Activated CD4-positive, alpha-beta memory T cell treated with anti-CD3 and anti-CD28 coated beads for 36 hours (primary cell): ENCODE results near the gene ASB2. TPM values are rescaled to one million over a fixed set of nuclear protein-coding genes. Genes with fewer than 3 reads are reported as not detected.

ENCODE experiments used
- CTCF ChIA-PET: fragments of 350-600 bp; sonication (Branson Sonifier 250); formaldehyde crosslinking; loops from one replicate; lab custom pipeline; 2021; ENCODE audit warnings: antibody characterized with exemption, inconsistent platforms; lab: Charles Lee
- POLR2A ChIA-PET: fragments of 350-600 bp; sonication (Branson Sonifier 250); formaldehyde crosslinking; loops from one replicate; lab custom pipeline; 2021; ENCODE audit warnings: antibody characterized with exemption; lab: Charles Lee
- DNase-seq: peaks from one replicate; pipeline ENCODE4 v3.0.0-alpha.2; 2020
- H3K27ac Mint-ChIP-seq: one replicate; pipeline ENCODE4 v1.8.0; 2021; ENCODE audit warnings: mixed read lengths
- H3K27me3 Mint-ChIP-seq: one replicate; pipeline ENCODE4 v1.8.0; 2021; ENCODE audit warnings: mixed read lengths
- H3K36me3 Mint-ChIP-seq: one replicate; pipeline ENCODE4 v1.8.0; 2021; ENCODE audit warnings: mixed read lengths
- H3K4me1 Mint-ChIP-seq: one replicate; pipeline ENCODE4 v1.8.0; 2021; ENCODE audit warnings: low read depth, mixed read lengths
- H3K4me3 Mint-ChIP-seq: one replicate; pipeline ENCODE4 v1.8.0; 2021; ENCODE audit warnings: mild to moderate bottlenecking, mixed read lengths
- H3K9me3 Mint-ChIP-seq: one replicate; pipeline ENCODE4 v1.8.0; 2021; ENCODE audit warnings: mixed read lengths
- intact Hi-C: fragments of 100-400 bp; cut with micrococcal nuclease; formaldehyde crosslinking; loops from one replicate; pipeline ENCODE4 v1.15.1; 2023
- total RNA-seq, 2 experiments: library from RNA; stranded (reverse); gene quantifications; one replicate each; pipeline ENCODE4 v1.2.3, GENCODE V29; 2021

The ASB2 gene
- total RNA-seq, 2 experiments from 2014 or later: 40.6 to 44.6 TPM

GRCh38 chr14:94000267-94000666, 23.9 kb upstream of the ASB2 start:
- CTCF ChIA-PET: interaction anchor here (0.6 to 7.7 kb wide), 14 partner anchors 15 to 180 kb away, joined by 3 to 309 read pairs (median 8); partner anchors contain the start of genes ASB2, FAM181A and OTUB2

GRCh38 chr14:93999573-93999972, 23.2 kb upstream of the ASB2 start:
- H3K27me3 Mint-ChIP-seq: no peaks in the 10 kb centered on the region
- H3K4me1 Mint-ChIP-seq: peaks cover 41% of the 10 kb centered on the region
- ChIA-PET POLR2A (interaction anchor here (0.7 to 3.5 kb wide), 6 partner anchors 21 to 60 kb away, joined by 3 to 17 read pairs (median 6); partner anchors contain the start of gene ASB2), CTCF (interaction anchor here (1.3 to 7.7 kb wide), 9 partner anchors 15 to 137 kb away, joined by 5 to 309 read pairs (median 11); partner anchors contain the start of gene ASB2)
- no peaks in the 10 kb centered on the region for H3K9me3 Mint-ChIP-seq
- intact Hi-C loops: no loop called here
- peak overlapping the region; percentile 38 for H3K27ac Mint-ChIP-seq
- no peaks in the 10 kb centered on the region for H3K36me3 Mint-ChIP-seq
- no peak overlapping the region for H3K4me3 Mint-ChIP-seq
- DNase-seq: no peak

More at GRCh38 chr14:94000267-94000666, 23.9 kb upstream of the ASB2 start:
- H3K4me1 Mint-ChIP-seq: peaks cover 37% of the 10 kb centered on the region
- no peaks in the 10 kb centered on the region for H3K9me3 Mint-ChIP-seq
- no peak overlapping the region for H3K27ac Mint-ChIP-seq
- POLR2A ChIA-PET: interaction anchor here (1.0 to 2.6 kb wide), 6 partner anchors 22 to 61 kb away, joined by 3 to 17 read pairs (median 6); no protein-coding TSS in a partner anchor
- H3K27me3 Mint-ChIP-seq: no peaks in the 10 kb centered on the region
- no peak for DNase-seq
- no peaks in the 10 kb centered on the region for H3K36me3 Mint-ChIP-seq
- intact Hi-C loops: no loop called here
- H3K4me3 Mint-ChIP-seq: no peak overlapping the region

- peak overlapping the region; percentile 38 for H3K27ac Mint-ChIP-seq
- POLR2A ChIA-PET: interaction anchor here (0.7 to 3.5 kb wide), 5 partner anchors 23 to 59 kb away, joined by 3 to 12 read pairs (median 6); partner anchors contain the start of gene ASB2
- intact Hi-C loops: no loop called here
- DNase-seq: no peak
- H3K36me3 Mint-ChIP-seq: no peaks in the 10 kb centered on the region
- H3K4me1 Mint-ChIP-seq: peaks cover 43% of the 10 kb centered on the region
- CTCF ChIA-PET: interaction anchor here (2.0 to 7.7 kb wide), 6 partner anchors 16 to 60 kb away, joined by 6 to 309 read pairs (median 16); partner anchors contain the start of gene ASB2
- no peaks in the 10 kb centered on the region for H3K27me3 Mint-ChIP-seq
- no peaks in the 10 kb centered on the region for H3K9me3 Mint-ChIP-seq
- H3K4me3 Mint-ChIP-seq: no peak overlapping the region
Observed at GRCh38 chr14:93998871-93999403, 22.6 kb upstream of the ASB2 start.

- ChIA-PET CTCF (interaction anchor here (1.1 to 7.7 kb wide), 9 partner anchors 14 to 182 kb away, joined by 4 to 309 read pairs (median 5); partner anchors contain the start of gene ASB2), POLR2A (interaction anchor here (1.3 to 3.5 kb wide), 4 partner anchors 22 to 59 kb away, joined by 3 to 12 read pairs (median 7); partner anchors contain the start of gene ASB2)
- H3K9me3 Mint-ChIP-seq: no peaks in the 10 kb centered on the region
- H3K27ac Mint-ChIP-seq: no peak overlapping the region
- H3K4me1 Mint-ChIP-seq: peaks cover 43% of the 10 kb centered on the region
- DNase-seq: no peak
- intact Hi-C loops: no loop called here
- no peaks in the 10 kb centered on the region for H3K36me3 Mint-ChIP-seq
- H3K27me3 Mint-ChIP-seq: no peaks in the 10 kb centered on the region
- H3K4me3 Mint-ChIP-seq: no peak overlapping the region
Observed at GRCh38 chr14:93997916-93998870, 21.8 kb upstream of the ASB2 start.

- peak within 1 kb of the TSS; percentile 33 for H3K27ac Mint-ChIP-seq
- H3K36me3 Mint-ChIP-seq: no peaks in the 10 kb centered on the region
- ChIA-PET CTCF (interaction anchor here (1.1 to 7.7 kb wide), 8 partner anchors 12 to 184 kb away, joined by 3 to 309 read pairs (median 4); no protein-coding TSS in a partner anchor), POLR2A (interaction anchor here (1.2 to 3.5 kb wide), 5 partner anchors 19 to 58 kb away, joined by 3 to 12 read pairs (median 5); partner anchors contain the start of gene ASB2)
- intact Hi-C loops: no loop called here
- H3K4me1 Mint-ChIP-seq: peaks cover 43% of the 10 kb centered on the region
- no peaks in the 10 kb centered on the region for H3K27me3 Mint-ChIP-seq
- no peaks in the 10 kb centered on the region for H3K9me3 Mint-ChIP-seq
- peak; percentile 62 for DNase-seq
- H3K4me3 Mint-ChIP-seq: no peak within 1 kb of the TSS
Observed at GRCh38 chr14:93997082-93997481, 20.7 kb upstream of the ASB2 start, which contains the start of gene CCDC197. Gene CCDC197 (plus strand): TSS chr14:93997301. CDS start chr14:93998132, 831 bp downstream.

GRCh38 chr14:93996130-93996695, 19.8 kb upstream of the ASB2 start:
- intact Hi-C loops: no loop called here
- Mint-ChIP-seq H3K36me3 (no peaks in the 10 kb centered on the region), H3K27me3 (no peaks in the 10 kb centered on the region), H3K4me3 (no peak overlapping the region), H3K27ac (peak overlapping the region; percentile 47), H3K4me1 (peaks cover 38% of the 10 kb centered on the region), H3K9me3 (no peaks in the 10 kb centered on the region)
- CTCF ChIA-PET: interaction anchor here (0.9 to 7.7 kb wide), 5 partner anchors 11 to 134 kb away, joined by 3 to 309 read pairs (median 3); no protein-coding TSS in a partner anchor
- DNase-seq: no peak
- POLR2A ChIA-PET: interaction anchor here (1.2 to 3.5 kb wide), 3 partner anchors 18 to 41 kb away, joined by 3 to 12 read pairs (median 5); partner anchors contain the start of gene ASB2

GRCh38 chr14:93994919-93995682, 18.7 kb upstream of the ASB2 start:
- peak; percentile 86 for DNase-seq
- intact Hi-C loops: loop anchor here (1.0 kb wide), 2 partner anchors 19 to 35 kb away; partner anchors contain the start of gene ASB2
- no peaks in the 10 kb centered on the region for H3K9me3 Mint-ChIP-seq
- H3K4me3 Mint-ChIP-seq: no peak overlapping the region
- H3K4me1 Mint-ChIP-seq: peaks cover 35% of the 10 kb centered on the region
- ChIA-PET CTCF (interaction anchor here (1.0 to 7.7 kb wide), 6 partner anchors 17 to 135 kb away, joined by 3 to 309 read pairs (median 3); no protein-coding TSS in a partner anchor), POLR2A (interaction anchor here (0.6 to 2.2 kb wide), 8 partner anchors 15 to 185 kb away, joined by 3 to 16 read pairs (median 3); no protein-coding TSS in a partner anchor)
- no peaks in the 10 kb centered on the region for H3K36me3 Mint-ChIP-seq
- H3K27ac Mint-ChIP-seq: peak overlapping the region; percentile 54
- H3K27me3 Mint-ChIP-seq: no peaks in the 10 kb centered on the region

- Mint-ChIP-seq H3K27ac (no peak overlapping the region), H3K36me3 (no peaks in the 10 kb centered on the region), H3K4me1 (peaks cover 35% of the 10 kb centered on the region), H3K27me3 (no peaks in the 10 kb centered on the region), H3K9me3 (no peaks in the 10 kb centered on the region), H3K4me3 (no peak overlapping the region)
- intact Hi-C loops: no loop called here
- CTCF ChIA-PET: interaction anchor here (1.0 to 4.2 kb wide), 4 partner anchors 10 to 143 kb away, joined by 3 to 35 read pairs (median 6); no protein-coding TSS in a partner anchor
- DNase-seq: no peak
- POLR2A ChIA-PET: interaction anchor here (1.2 to 1.6 kb wide), 2 partner anchors 15 to 34 kb away, joined by 3 to 5 read pairs; no protein-coding TSS in a partner anchor
Observed at GRCh38 chr14:93993382-93993781, 17.0 kb upstream of the ASB2 start.

GRCh38 chr14:93991649-93992048, 15.3 kb upstream of the ASB2 start:
- DNase-seq: no peak

GRCh38 chr14:93991212-93991611, 14.8 kb upstream of the ASB2 start:
- H3K4me3 Mint-ChIP-seq: no peak overlapping the region
- peak; percentile 38 for DNase-seq
- peaks cover 24% of the 10 kb centered on the region for H3K4me1 Mint-ChIP-seq
- ChIA-PET CTCF (interaction anchor here (0.9 to 4.2 kb wide), 8 partner anchors 9 to 54 kb away, joined by 3 to 35 read pairs (median 5); partner anchors contain the start of gene ASB2), POLR2A (interaction anchor here (1.2 to 1.8 kb wide), 3 partner anchors 9 to 28 kb away, joined by 4 to 6 read pairs (median 5); no protein-coding TSS in a partner anchor)
- H3K36me3 Mint-ChIP-seq: no peaks in the 10 kb centered on the region
- H3K27me3 Mint-ChIP-seq: no peaks in the 10 kb centered on the region
- intact Hi-C loops: no loop called here
- H3K27ac Mint-ChIP-seq: no peak overlapping the region
- H3K9me3 Mint-ChIP-seq: no peaks in the 10 kb centered on the region

More at GRCh38 chr14:93991649-93992048, 15.3 kb upstream of the ASB2 start:
- Mint-ChIP-seq H3K4me1 (peaks cover 24% of the 10 kb centered on the region), H3K27ac (no peak overlapping the region), H3K4me3 (no peak overlapping the region), H3K36me3 (no peaks in the 10 kb centered on the region), H3K27me3 (no peaks in the 10 kb centered on the region), H3K9me3 (no peaks in the 10 kb centered on the region)
- intact Hi-C loops: no loop called here
- ChIA-PET CTCF (interaction anchor here (0.9 to 4.2 kb wide), 8 partner anchors 10 to 55 kb away, joined by 3 to 35 read pairs (median 5); partner anchors contain the start of gene ASB2), POLR2A (interaction anchor here (1.2 to 1.8 kb wide), 3 partner anchors 9 to 28 kb away, joined by 4 to 6 read pairs (median 5); no protein-coding TSS in a partner anchor)
